SU-DHL-6 (cell line): ENCODE measurements around the gene MVP.
"Not testable (repeated sequence)": the region's sequence is repeated elsewhere in the genome, so short reads cannot be mapped to it uniquely, and the experiment has no call there.

Source experiments
- H2AFZ ChIP-seq: fragments of 200-600 bp; sonication (generic); 2 replicates; pipeline ENCODE4 v1.6.1; 2014; ENCODE audit warnings: low read depth, mild to moderate bottlenecking, moderate library complexity, mixed read lengths, antibody characterized with exemption, low read length; ENCODE audit not compliant: severe bottlenecking
- H3F3A ChIP-seq: fragments of 200-600 bp; shearing (Covaris generic); 2 replicates; pipeline ENCODE4 v1.6.0; 2016; ENCODE audit warnings: antibody characterized with exemption, mild to moderate bottlenecking; ENCODE audit not compliant: insufficient read depth
- H3K27ac ChIP-seq: fragments of 200-600 bp; sonication (generic); 2 replicates; pipeline ENCODE4 v1.5.1; 2016; ENCODE audit warnings: low read depth, mild to moderate bottlenecking, low read length, moderate library complexity, mixed read lengths
- H3K27me3 ChIP-seq: fragments of 200-600 bp; sonication (generic), shearing (Covaris generic); 2 replicates; pipeline ENCODE4 v1.6.0; 2014; ENCODE audit warnings: mild to moderate bottlenecking, low read length
- H3K36me3 ChIP-seq: fragments of 200-600 bp; sonication (generic); 2 replicates; pipeline ENCODE4 v1.6.1; 2014; ENCODE audit warnings: mild to moderate bottlenecking, low read length, mixed read lengths
- H3K4me2 ChIP-seq: fragments of 300-600, 200-600 bp; shearing (Covaris generic), sonication (generic); 2 replicates; pipeline ENCODE4 v1.6.0; 2014; ENCODE audit warnings: low read length, low read depth, mild to moderate bottlenecking; ENCODE audit not compliant: poor library complexity, severe bottlenecking
- H3K4me3 ChIP-seq: fragments of 200-600 bp; sonication (generic); 2 replicates; pipeline ENCODE4 v1.5.1; 2014; ENCODE audit warnings: antibody characterized with exemption, low read length, mild to moderate bottlenecking, mixed read lengths; ENCODE audit not compliant: insufficient read depth, poor library complexity, severe bottlenecking
- H3K79me2 ChIP-seq: fragments of 200-600 bp; sonication (generic); 2 replicates; pipeline ENCODE4 v1.6.1; 2014; ENCODE audit warnings: mild to moderate bottlenecking, low read length, moderate library complexity; ENCODE audit not compliant: insufficient read depth
- H3K9ac ChIP-seq: fragments of 200-600 bp; sonication (generic); 2 replicates; pipeline ENCODE4 v1.7.0; 2014; ENCODE audit warnings: mild to moderate bottlenecking, low read length
- H3K9me2 ChIP-seq: fragments of 200-600 bp; sonication (generic); replicated peaks from 2 replicates; pipeline ENCODE4 v1.6.1; 2014; ENCODE audit warnings: low read length; ENCODE audit not compliant: insufficient read depth
- H3K9me3 ChIP-seq: fragments of 200-600 bp; sonication (generic); 2 replicates; pipeline ENCODE4 v1.6.1; 2014; ENCODE audit warnings: low read length, mixed read lengths; ENCODE audit not compliant: insufficient read depth
- H4K20me1 ChIP-seq: fragments of 200-600 bp; sonication (generic); 2 replicates; pipeline ENCODE4 v1.6.1; 2014; ENCODE audit warnings: low read depth, mild to moderate bottlenecking, antibody characterized with exemption, low read length, moderate library complexity, mixed read lengths
- EZH2phosphoT487 ChIP-seq: fragments of 200-600 bp; sonication (generic), shearing (Covaris generic); conservative IDR thresholded peaks from 2 replicates; pipeline ENCODE4 v1.6.1; 2018; ENCODE audit warnings: mild to moderate bottlenecking, antibody characterized with exemption, low read length, moderate library complexity, mixed read lengths
- TF ChIP-seq, protein P1 (sequence below): fragments of 200-600 bp; sonication (generic); IDR thresholded peaks from one replicate; pipeline ENCODE4 v1.5.1; 2017; ENCODE audit warnings: antibody characterized with exemption, mild to moderate bottlenecking, low read length, moderate library complexity; ENCODE audit not compliant: insufficient read depth, poor library complexity, severe bottlenecking

Gene MVP

DNA sequence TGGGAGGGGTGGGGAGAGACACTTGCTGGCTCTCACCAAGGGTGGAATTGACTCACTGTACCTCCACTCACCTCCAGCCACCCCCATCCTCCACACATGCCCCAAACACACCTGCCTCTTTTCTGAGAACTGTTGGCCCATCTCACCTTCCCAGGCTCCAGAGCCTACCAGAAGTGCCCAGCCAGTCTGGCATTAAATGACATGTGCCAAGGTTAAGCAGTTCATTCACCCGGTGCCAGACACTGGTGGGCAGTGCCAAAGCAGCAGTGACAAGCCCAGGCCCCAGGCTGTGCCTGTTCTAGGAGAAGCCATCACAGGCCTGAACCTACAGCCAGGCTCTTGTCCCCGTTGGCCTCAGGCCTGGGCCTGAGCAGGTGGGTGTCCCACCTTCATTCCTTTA lies 11.2 kb downstream of the MVP start:
- no peaks in the 10 kb centered on the region for H3K9me2 ChIP-seq
- no peaks in the 10 kb centered on the region for H4K20me1 ChIP-seq
- H3K27me3 ChIP-seq = no peaks in the 10 kb centered on the region
- no peaks in the 10 kb centered on the region for H3K79me2 ChIP-seq
- no peaks in the 10 kb centered on the region for H3F3A ChIP-seq
- H3K27ac ChIP-seq = no peak overlapping the region
- no peak overlapping the region for H3K4me2 ChIP-seq
- no peak overlapping the region for H2AFZ ChIP-seq
- H3K36me3 ChIP-seq = no peaks in the 10 kb centered on the region
- no peak for TF ChIP-seq EZH2phosphoT487
- TF ChIP-seq, protein P1, sequence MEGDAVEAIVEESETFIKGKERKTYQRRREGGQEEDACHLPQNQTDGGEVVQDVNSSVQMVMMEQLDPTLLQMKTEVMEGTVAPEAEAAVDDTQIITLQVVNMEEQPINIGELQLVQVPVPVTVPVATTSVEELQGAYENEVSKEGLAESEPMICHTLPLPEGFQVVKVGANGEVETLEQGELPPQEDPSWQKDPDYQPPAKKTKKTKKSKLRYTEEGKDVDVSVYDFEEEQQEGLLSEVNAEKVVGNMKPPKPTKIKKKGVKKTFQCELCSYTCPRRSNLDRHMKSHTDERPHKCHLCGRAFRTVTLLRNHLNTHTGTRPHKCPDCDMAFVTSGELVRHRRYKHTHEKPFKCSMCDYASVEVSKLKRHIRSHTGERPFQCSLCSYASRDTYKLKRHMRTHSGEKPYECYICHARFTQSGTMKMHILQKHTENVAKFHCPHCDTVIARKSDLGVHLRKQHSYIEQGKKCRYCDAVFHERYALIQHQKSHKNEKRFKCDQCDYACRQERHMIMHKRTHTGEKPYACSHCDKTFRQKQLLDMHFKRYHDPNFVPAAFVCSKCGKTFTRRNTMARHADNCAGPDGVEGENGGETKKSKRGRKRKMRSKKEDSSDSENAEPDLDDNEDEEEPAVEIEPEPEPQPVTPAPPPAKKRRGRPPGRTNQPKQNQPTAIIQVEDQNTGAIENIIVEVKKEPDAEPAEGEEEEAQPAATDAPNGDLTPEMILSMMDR = no peak
- no peak overlapping the region for H3K9ac ChIP-seq
- H3K4me3 ChIP-seq = no peak overlapping the region
- H3K9me3 ChIP-seq = no peaks in the 10 kb centered on the region

DNA sequence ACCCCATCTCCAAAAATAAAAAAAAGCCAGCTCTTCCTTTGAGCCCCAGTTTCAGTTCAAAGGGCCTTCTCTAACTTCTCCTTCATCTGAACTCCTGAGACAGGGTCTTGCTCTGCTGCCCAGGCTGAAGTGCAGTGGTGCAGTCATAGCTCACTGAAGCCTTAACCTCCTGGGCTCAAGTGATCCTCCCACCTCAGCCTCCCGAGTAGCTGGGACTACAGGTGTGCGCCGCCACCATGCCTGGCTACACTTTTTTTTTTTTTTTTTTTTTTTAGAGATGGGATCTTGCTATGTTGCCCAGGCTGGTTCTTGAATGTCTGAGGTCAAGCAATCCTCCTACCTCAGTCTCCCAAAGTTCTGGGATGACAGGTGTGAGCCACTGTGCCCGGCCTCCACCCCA lies 13.0 kb downstream of the MVP start:
- H3K27me3 ChIP-seq, H3K36me3 ChIP-seq, H3K4me3 ChIP-seq, H2AFZ ChIP-seq, H3K9ac ChIP-seq, H3K9me2 ChIP-seq, H3K4me2 ChIP-seq, H3K9me3 ChIP-seq, H3F3A ChIP-seq, H3K79me2 ChIP-seq, H3K27ac ChIP-seq, H4K20me1 ChIP-seq: not testable (repeated sequence)

DNA sequence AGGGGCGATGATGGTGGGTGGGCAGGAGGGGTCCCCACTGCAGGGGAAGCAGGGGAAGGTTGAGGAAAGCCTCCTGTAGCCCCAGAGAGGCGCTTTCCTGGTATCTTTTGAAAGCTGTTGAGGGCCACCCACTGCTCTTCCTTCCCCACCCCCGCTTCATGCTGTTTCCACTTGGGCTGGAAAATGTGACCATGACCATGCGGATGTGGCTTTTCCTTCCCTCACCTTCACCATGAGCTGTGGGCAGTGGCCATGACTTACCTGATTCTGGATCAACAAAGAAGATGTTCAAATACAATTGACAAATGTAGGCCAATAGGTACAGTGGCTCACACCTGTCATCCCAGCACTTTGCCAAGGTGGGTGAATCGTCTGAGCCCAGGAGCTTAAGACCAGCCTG lies 13.8 kb downstream of the MVP start:
- no peaks in the 10 kb centered on the region for H3K9me2 ChIP-seq
- TF ChIP-seq EZH2phosphoT487 = no peak
- TF ChIP-seq, protein P1 = no peak

DNA sequence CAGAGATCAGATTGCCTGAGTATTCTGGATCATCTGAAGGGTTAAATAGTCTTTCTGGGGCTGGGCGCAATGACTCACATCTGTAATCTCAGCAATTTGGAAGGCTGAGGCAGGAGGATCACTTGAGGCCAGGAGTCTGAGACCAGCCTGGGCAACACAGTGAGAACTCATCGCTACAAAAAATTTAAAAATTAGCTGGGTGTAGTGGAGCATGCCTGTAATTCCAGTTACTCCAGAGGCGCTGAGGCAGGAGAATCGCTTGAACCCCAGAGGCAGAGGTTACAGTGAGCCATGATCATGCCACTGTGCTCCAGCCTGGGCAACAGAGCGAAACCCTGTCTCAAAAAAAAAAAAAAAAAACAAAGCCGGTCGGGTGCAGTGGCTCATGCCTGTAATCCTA lies 15.7 kb downstream of the MVP start:
- no peaks in the 10 kb centered on the region for H3K9me3 ChIP-seq
- no peaks in the 10 kb centered on the region for H3K27me3 ChIP-seq
- H3K4me2 ChIP-seq = no peak overlapping the region
- no peaks in the 10 kb centered on the region for H3F3A ChIP-seq
- no peak overlapping the region for H3K4me3 ChIP-seq
- H3K27ac ChIP-seq = no peak overlapping the region
- no peaks in the 10 kb centered on the region for H4K20me1 ChIP-seq
- H3K9ac ChIP-seq = no peak overlapping the region
- no peak overlapping the region for H2AFZ ChIP-seq
- H3K9me2 ChIP-seq = no peaks in the 10 kb centered on the region
- H3K36me3 ChIP-seq = no peaks in the 10 kb centered on the region
- no peaks in the 10 kb centered on the region for H3K79me2 ChIP-seq
- TF ChIP-seq, protein P1 = no peak
- TF ChIP-seq EZH2phosphoT487 = no peak

More for the DNA sequence above, 13.8 kb downstream of the MVP start:
- H3F3A ChIP-seq = no peaks in the 10 kb centered on the region
- no peak overlapping the region for H3K4me3 ChIP-seq
- H3K27me3 ChIP-seq = no peaks in the 10 kb centered on the region
- no peak overlapping the region for H3K4me2 ChIP-seq
- no peak overlapping the region for H3K27ac ChIP-seq
- H3K36me3 ChIP-seq = no peaks in the 10 kb centered on the region
- H3K9ac ChIP-seq = no peak overlapping the region
- H2AFZ ChIP-seq = no peak overlapping the region
- H3K79me2 ChIP-seq = no peaks in the 10 kb centered on the region
- no peaks in the 10 kb centered on the region for H4K20me1 ChIP-seq
- no peaks in the 10 kb centered on the region for H3K9me3 ChIP-seq
